Gastrocnemius medialis (tissue), 4 donors: Measurements from ENCODE around the gene TM4SF20. TPM values are rescaled to one million over a fixed set of nuclear protein-coding genes. Genes with fewer than 3 reads are reported as not detected.

Experiments used
- ATAC-seq, 2 donors: fragments of 150-250 bp; one replicate each; pipeline ENCODE4 v1.9.1; 2016
- DNase-seq, 2 donors: peaks; one replicate each; pipeline ENCODE4 v3.0.0-alpha.2; 2019
- H3K27ac ChIP-seq, 4 donors: fragments of 200-600 bp; sonication (generic); 1 replicate in 1 of 4; 2 replicates in 3 of 4; pipeline ENCODE4 v1.5.1; 2016 to 2018; ENCODE audit warnings: mild to moderate bottlenecking in 2 of 4, moderate library complexity in 1 of 4
- H3K27me3 ChIP-seq, 3 donors: fragments of 200-600 bp; sonication (generic) in 2 of 3; 1 replicate in 1 of 3; 2 replicates in 2 of 3; pipeline versions ENCODE4 v1.5.1 to v1.6.0; 2016 to 2019; ENCODE audit warnings: mild to moderate bottlenecking in 1 of 3, moderate library complexity in 1 of 3
- H3K36me3 ChIP-seq, 2 donors: fragments of 200-600 bp; sonication (generic) in 1 of 2; one replicate each; pipeline ENCODE4 v1.5.1; 2017 to 2018
- H3K4me1 ChIP-seq, 2 donors: fragments of 200-600 bp; sonication (generic) in 1 of 2; one replicate each; pipeline ENCODE4 v1.5.1; 2016 to 2017; ENCODE audit warnings: mild to moderate bottlenecking in 2 of 2
- H3K4me3 ChIP-seq, 4 donors: fragments of 200-600 bp; sonication (generic) in 3 of 4; 1 replicate in 1 of 4; 2 replicates in 3 of 4; pipeline ENCODE4 v1.5.1; 2016 to 2019; ENCODE audit warnings: mild to moderate bottlenecking in 2 of 4
- H3K9me3 ChIP-seq, 3 donors: fragments of 200-600 bp; sonication (generic) in 2 of 3; 1 replicate in 1 of 3; 2 replicates in 2 of 3; pipeline ENCODE4 v1.5.1; 2016 to 2019
- CTCF ChIP-seq, 5 experiments: fragments of 450-650 bp in 3 of 5; fragments of 200-600 bp in 2 of 5; sonication (generic) in 2 of 5; IDR thresholded peaks in 4 of 5; conservative IDR thresholded peaks in 1 of 5; 1 replicate in 4 of 5; 2 replicates in 1 of 5; pipeline ENCODE4 v1.5.1; 2016 to 2019; ENCODE audit warnings: antibody characterized with exemption in 5 of 5, mild to moderate bottlenecking in 3 of 5, moderate library complexity in 3 of 5
- POLR2A ChIP-seq, 2 donors: fragments of 450-650 bp; IDR thresholded peaks; one replicate each; pipeline ENCODE4 v1.6.1; 2017; ENCODE audit warnings: antibody characterized with exemption in 2 of 2, mild to moderate bottlenecking in 2 of 2, moderate library complexity in 2 of 2
- in situ Hi-C, 4 donors: fragments of 200-750 bp; cut with MboI; loops; one replicate each; pipeline versions ENCODE4 v1.15.0 to v1.8.0; 2017; ENCODE audit warnings: low sequenced_read_pairs in 4 of 4
- intact Hi-C: fragments of 100-400 bp; cut with DNase I; formaldehyde crosslinking; loops from one replicate; pipeline ENCODE4 v1.15.1; 2023; ENCODE audit warnings: low total_unique reads
- total RNA-seq, 4 donors: library from RNA; depleted of rRNA; stranded (reverse); fragments of >200 nt; gene quantifications; one replicate each; pipeline versions ENCODE4 v1.1.0 to v1.2.3, GENCODE V29; 2016

Gene TM4SF20
- total RNA-seq, 4 donors from 2014 or later = not detected

GRCh38 chr2:227394401-227394800 is 15.3 kb upstream of the TM4SF20 start:
- TF ChIP-seq POLR2A (IDR thresholded peaks at IDR 0.05) = no peak
- no peak for TF ChIP-seq CTCF (IDR thresholded peaks at IDR 0.05 in 4 of 5, conservative IDR thresholded peaks at IDR 0.05 in 1 of 5)
- Histone ChIP-seq H3K27me3 (no peaks in the 10 kb centered on the region), H3K4me1 (no peaks in the 10 kb centered on the region), H3K9me3 (no peaks in the 10 kb centered on the region), H3K27ac (no peak overlapping the region), H3K36me3 (no peaks in the 10 kb centered on the region), H3K4me3 (no peak overlapping the region)
- in situ Hi-C loops = no loop called here
- intact Hi-C loops = no loop called here
- no peak for ATAC-seq
- DNase-seq = no peak

GRCh38 chr2:227390468-227391256 is 11.6 kb upstream of the TM4SF20 start:
- DNase-seq (no peak), ATAC-seq (no peak)
- TF ChIP-seq CTCF (IDR thresholded peaks at IDR 0.05 in 4 of 5, conservative IDR thresholded peaks at IDR 0.05 in 1 of 5) (no peak), POLR2A (IDR thresholded peaks at IDR 0.05) (no peak)
- no peaks in the 10 kb centered on the region for H3K36me3 ChIP-seq
- no peak overlapping the region for H3K4me3 ChIP-seq
- H3K27me3 ChIP-seq = no peaks in the 10 kb centered on the region
- H3K4me1 ChIP-seq = no peaks in the 10 kb centered on the region
- no peak overlapping the region for H3K27ac ChIP-seq
- intact Hi-C loops (no loop called here), in situ Hi-C loops (no loop called here)
- H3K9me3 ChIP-seq = no peaks in the 10 kb centered on the region

- Histone ChIP-seq H3K9me3 (no peaks in the 10 kb centered on the region), H3K27me3 (peaks cover 0 to 5% (median under 1%) of the 10 kb centered on the region in 3 donors), H3K4me1 (no peaks in the 10 kb centered on the region), H3K4me3 (no peak overlapping the region), H3K36me3 (no peaks in the 10 kb centered on the region), H3K27ac (no peak overlapping the region)
- TF ChIP-seq CTCF (IDR thresholded peaks at IDR 0.05 in 4 of 5, conservative IDR thresholded peaks at IDR 0.05 in 1 of 5) (no peak), POLR2A (IDR thresholded peaks at IDR 0.05) (no peak)
- intact Hi-C loops (no loop called here), in situ Hi-C loops (no loop called here)
- no peak for DNase-seq
- no peak for ATAC-seq
These were observed 10.6 kb upstream of the TM4SF20 start for GRCh38 chr2:227389661-227390060.

GRCh38 chr2:227389231-227389630 is 10.1 kb upstream of the TM4SF20 start:
- H3K36me3 ChIP-seq = no peaks in the 10 kb centered on the region
- no peaks in the 10 kb centered on the region for H3K4me1 ChIP-seq
- no peak overlapping the region for H3K4me3 ChIP-seq
- TF ChIP-seq POLR2A (IDR thresholded peaks at IDR 0.05) (no peak), CTCF (IDR thresholded peaks at IDR 0.05 in 4 of 5, conservative IDR thresholded peaks at IDR 0.05 in 1 of 5) (no peak)
- peaks cover 0 to 9% (median 4%) of the 10 kb centered on the region in 3 donors for H3K27me3 ChIP-seq
- DNase-seq (no peak), ATAC-seq (no peak)
- no peaks in the 10 kb centered on the region for H3K9me3 ChIP-seq
- intact Hi-C loops (no loop called here), in situ Hi-C loops (no loop called here)
- H3K27ac ChIP-seq = no peak overlapping the region
